IPS-11a (cell line): ENCODE measurements around the gene HSCB.
A peak's percentile ranks its signal among the peaks of the same experiment; 100 is the strongest.
"Not testable (repeated sequence)": the region's sequence is repeated elsewhere in the genome, so short reads cannot be mapped to it uniquely, and the experiment has no call there.

Source experiments
- H3K4me3 ChIP-seq: one replicate; pipeline ENCODE4 v1.5.1; 2013; ENCODE audit warnings: low read depth, low read length, control low read depth

Gene HSCB

GRCh38 chr22:28741785-28742561 is at the start of gene HSCB, which contains the start of gene CHEK2:
HSCB (plus strand) TSS chr22:28742039; CDS start chr22:28742096, 57 bp downstream.
CHEK2 (minus strand) TSS chr22:28741820; CDS start chr22:28734721, 7,099 bp downstream.
- peak within 1 kb of the TSS; percentile 88 for H3K4me3 ChIP-seq

GRCh38 chr22:28693041-28693760 is 48.6 kb upstream of the HSCB start:
- not testable (repeated sequence) for H3K4me3 ChIP-seq

GRCh38 chr22:28702891-28703290 is 38.9 kb upstream of the HSCB start:
- no peak overlapping the region for H3K4me3 ChIP-seq

- no peak overlapping the region for H3K4me3 ChIP-seq
Measured at GRCh38 chr22:28703436-28703835, 38.4 kb upstream of the HSCB start.

GRCh38 chr22:28706845-28707244 is 35.0 kb upstream of the HSCB start:
- H3K4me3 ChIP-seq: no peak overlapping the region

- no peak overlapping the region for H3K4me3 ChIP-seq
Measured at GRCh38 chr22:28710107-28710506, 31.7 kb upstream of the HSCB start.

GRCh38 chr22:28710576-28711191 is 31.2 kb upstream of the HSCB start:
- H3K4me3 ChIP-seq: no peak overlapping the region

- no peak overlapping the region for H3K4me3 ChIP-seq
Measured at GRCh38 chr22:28711341-28711740, 30.5 kb upstream of the HSCB start.

DNA sequence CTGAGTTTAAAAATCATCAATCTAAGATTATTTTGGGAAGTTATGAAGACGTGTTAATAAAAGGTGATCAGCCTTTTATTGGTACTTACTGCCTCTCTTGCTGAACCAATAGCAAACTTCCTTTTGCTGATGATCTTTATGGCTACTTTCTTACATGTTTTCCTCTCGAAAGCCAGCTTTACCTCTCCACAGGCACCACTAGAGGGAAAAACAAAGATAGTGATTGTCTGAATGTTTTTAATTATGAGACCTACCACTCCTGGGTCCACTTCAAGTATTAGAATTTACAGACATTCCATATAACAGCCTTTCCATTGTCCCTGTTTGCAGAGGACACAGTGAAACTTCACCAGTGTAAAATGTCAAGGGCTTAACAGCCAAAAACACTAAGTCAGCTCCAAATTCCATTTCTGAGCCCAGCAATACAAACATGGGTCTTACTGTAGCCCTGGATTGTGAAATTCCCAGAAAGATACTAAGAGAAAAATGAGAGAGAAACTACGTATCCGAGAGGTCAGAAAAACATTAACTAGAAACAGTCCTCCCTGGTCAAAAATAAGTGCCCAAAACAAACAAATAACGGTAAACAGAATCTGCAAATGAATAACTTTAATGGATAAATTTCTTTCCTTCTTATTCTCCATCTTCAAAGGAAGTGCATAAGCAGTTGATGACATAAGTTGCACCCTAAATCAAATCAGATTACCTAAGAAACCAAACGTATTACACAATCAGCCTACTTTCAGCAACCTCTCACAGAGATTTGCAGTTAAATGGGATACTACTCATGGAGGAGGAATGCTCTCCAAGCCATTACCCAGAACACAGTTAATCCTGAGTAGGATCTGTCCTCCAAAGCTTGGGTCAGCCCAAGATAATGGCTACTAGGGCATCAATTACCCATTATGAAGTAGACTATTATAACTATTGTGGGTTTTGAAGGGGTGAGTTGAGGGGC is 29.7 kb upstream of the HSCB start:
- no peak overlapping the region for H3K4me3 ChIP-seq

- no peak overlapping the region for H3K4me3 ChIP-seq
Measured at GRCh38 chr22:28714043-28714628, 27.7 kb upstream of the HSCB start.

- no peak overlapping the region for H3K4me3 ChIP-seq
Measured at GRCh38 chr22:28715611-28716010, 26.2 kb upstream of the HSCB start.

DNA sequence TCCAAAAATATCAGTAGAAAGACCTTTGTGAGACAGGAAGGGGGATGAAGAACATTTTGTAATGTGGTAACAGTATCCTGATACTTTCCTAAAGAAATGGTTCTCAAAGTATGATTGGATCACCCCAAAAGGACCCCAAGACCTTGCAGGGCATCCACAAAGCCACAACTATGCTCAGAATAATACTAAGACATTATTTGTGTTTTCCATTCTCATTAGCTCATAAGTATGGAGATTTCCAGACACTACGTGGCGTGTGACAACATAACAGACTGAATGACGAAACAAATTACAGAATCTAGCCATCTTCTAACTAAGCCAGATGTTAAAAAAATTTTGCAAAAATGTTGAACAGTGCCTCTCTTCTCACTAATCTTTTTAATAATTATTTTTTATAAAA is 25.2 kb upstream of the HSCB start:
- no peak overlapping the region for H3K4me3 ChIP-seq

DNA sequence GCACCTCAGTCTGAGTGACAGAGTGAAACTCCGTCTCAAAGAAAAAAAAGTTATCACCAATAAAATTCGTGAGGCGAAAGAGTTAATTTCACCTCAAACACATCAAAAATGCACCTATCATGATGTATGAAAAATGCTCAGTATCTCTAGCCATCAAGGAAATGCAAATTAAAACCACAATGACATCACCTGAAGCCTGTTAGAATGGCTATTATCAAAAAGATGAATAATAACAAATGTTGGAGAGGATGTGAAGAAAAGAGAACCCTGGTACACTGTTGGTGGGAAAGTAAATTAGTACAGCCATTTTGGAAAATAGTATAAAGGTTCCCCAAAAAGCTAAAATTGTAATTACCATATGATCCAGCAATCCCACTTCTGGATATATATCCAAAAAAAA is 23.8 kb upstream of the HSCB start:
- H3K4me3 ChIP-seq: no peak overlapping the region

- H3K4me3 ChIP-seq: no peak overlapping the region
Measured at GRCh38 chr22:28728002-28728401, 13.8 kb upstream of the HSCB start.

GRCh38 chr22:28728621-28729313 is 13.1 kb upstream of the HSCB start:
- H3K4me3 ChIP-seq: no peak overlapping the region

GRCh38 chr22:28730179-28730578 is 11.7 kb upstream of the HSCB start:
- H3K4me3 ChIP-seq: no peak overlapping the region

- no peak overlapping the region for H3K4me3 ChIP-seq
Measured at GRCh38 chr22:28734393-28734792, 7.4 kb upstream of the HSCB start.

DNA sequence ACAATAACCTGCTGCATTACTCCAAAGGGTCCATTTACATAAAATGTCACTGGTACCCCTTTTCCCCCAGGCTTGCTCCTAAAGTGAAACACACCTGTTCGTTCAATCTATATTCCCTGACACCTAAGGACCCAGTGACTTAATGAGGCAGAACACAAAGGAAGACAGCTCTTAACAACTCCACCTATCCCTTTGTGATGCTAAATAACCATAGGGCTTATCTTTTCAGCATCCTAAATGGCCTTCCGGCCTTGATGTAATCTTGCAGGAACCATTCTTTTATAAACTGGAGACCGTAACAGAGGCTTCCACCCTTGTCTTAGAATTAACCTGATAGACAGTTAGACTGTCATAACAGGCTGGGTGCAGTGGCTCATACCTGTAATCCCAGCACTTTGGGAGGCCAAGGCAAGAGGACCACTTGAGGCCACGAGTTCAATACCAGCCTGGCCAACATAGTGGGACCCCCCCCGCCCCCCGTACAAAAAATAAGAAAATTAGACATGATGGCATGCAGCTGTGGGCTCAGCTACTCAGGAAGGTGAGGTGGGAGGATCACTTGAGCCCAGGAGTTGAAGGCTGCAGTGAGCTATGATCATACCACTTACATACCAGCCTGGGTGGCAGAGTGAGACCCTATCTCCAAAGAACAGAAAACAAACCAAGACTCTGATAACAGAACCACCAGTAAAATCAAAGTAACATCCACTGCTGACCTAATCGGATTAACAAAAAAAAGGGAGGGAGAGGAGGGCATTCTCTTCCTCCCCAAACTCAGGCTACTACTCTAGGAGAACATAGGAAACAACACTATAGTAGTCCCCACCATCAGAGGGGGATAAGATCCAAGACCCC is 5.3 kb upstream of the HSCB start:
- no peak overlapping the region for H3K4me3 ChIP-seq

DNA sequence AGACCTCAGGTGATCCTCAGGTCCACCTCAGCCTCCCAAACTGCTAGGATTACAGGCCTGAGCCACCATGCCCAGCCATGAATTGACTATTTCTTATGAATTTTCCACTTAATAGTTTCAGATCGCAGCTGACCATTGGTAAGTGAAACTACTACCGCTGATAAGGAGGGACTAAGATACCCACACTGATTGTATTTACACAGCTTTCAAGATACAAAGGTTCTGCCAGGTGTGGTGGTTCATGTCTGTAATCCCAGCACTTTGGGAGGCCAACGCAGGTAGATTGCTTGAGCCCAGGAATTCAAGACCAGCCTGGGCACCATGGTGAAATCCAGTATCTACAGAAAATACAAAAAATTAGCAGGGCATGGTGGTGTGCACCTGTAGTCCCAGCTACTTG is 4.1 kb upstream of the HSCB start:
- no peak overlapping the region for H3K4me3 ChIP-seq
